Activated naive CD8-positive, alpha-beta T cell treated with anti-CD3 and anti-CD28 coated beads for 36 hours (primary cell): ENCODE measurements around the gene ARFGAP2. TPM values are rescaled to one million over a fixed set of nuclear protein-coding genes. Genes with fewer than 3 reads are reported as not detected.

Experiments
- DNase-seq: peaks from one replicate; pipeline ENCODE4 v3.0.0; 2021
- H3K27ac Mint-ChIP-seq: one replicate; pipeline ENCODE4 v1.8.0; 2022; ENCODE audit warnings: mild to moderate bottlenecking, moderate library complexity, mixed read lengths
- H3K27me3 Mint-ChIP-seq: one replicate; pipeline ENCODE4 v1.8.0; 2022; ENCODE audit warnings: mild to moderate bottlenecking, mixed read lengths
- H3K36me3 Mint-ChIP-seq: one replicate; pipeline ENCODE4 v1.8.0; 2021; ENCODE audit warnings: mild to moderate bottlenecking, mixed read lengths
- H3K4me1 Mint-ChIP-seq: one replicate; pipeline ENCODE4 v1.8.0; 2021; ENCODE audit warnings: mixed read lengths
- H3K4me3 Mint-ChIP-seq: one replicate; pipeline ENCODE4 v1.8.0; 2022; ENCODE audit warnings: mild to moderate bottlenecking, moderate library complexity, mixed read lengths
- H3K9me3 Mint-ChIP-seq: one replicate; pipeline ENCODE4 v1.8.0; 2022; ENCODE audit warnings: mixed read lengths
- total RNA-seq, 2 experiments: library from RNA; stranded (reverse); gene quantifications; one replicate each; pipeline ENCODE4 v1.2.3, GENCODE V29; 2021

ARFGAP2 gene
- total RNA-seq, 2 experiments from 2014 or later, result 87.6 to 92.6 TPM

GRCh38 chr11:47182380-47182779 is 5.7 kb upstream of the ARFGAP2 start:
- no peak for DNase-seq
- Mint-ChIP-seq H3K4me3 (no peak overlapping the region), H3K27ac (no peak overlapping the region), H3K27me3 (peaks cover 28% of the 10 kb centered on the region), H3K4me1 (peaks cover 15% of the 10 kb centered on the region), H3K9me3 (no peaks in the 10 kb centered on the region), H3K36me3 (no peaks in the 10 kb centered on the region)

GRCh38 chr11:47181271-47181670 is 4.6 kb upstream of the ARFGAP2 start:
- no peak overlapping the region for H3K4me3 Mint-ChIP-seq
- no peak for DNase-seq
- peaks cover 13% of the 10 kb centered on the region for H3K4me1 Mint-ChIP-seq
- H3K27me3 Mint-ChIP-seq, result peaks cover 25% of the 10 kb centered on the region
- no peaks in the 10 kb centered on the region for H3K9me3 Mint-ChIP-seq
- no peak overlapping the region for H3K27ac Mint-ChIP-seq
- H3K36me3 Mint-ChIP-seq, result no peaks in the 10 kb centered on the region

GRCh38 chr11:47180006-47180787 is 3.5 kb upstream of the ARFGAP2 start:
- H3K27me3 Mint-ChIP-seq, result peaks cover 25% of the 10 kb centered on the region
- H3K9me3 Mint-ChIP-seq, result no peaks in the 10 kb centered on the region
- no peak overlapping the region for H3K27ac Mint-ChIP-seq
- no peak overlapping the region for H3K4me3 Mint-ChIP-seq
- peaks cover 3% of the 10 kb centered on the region for H3K36me3 Mint-ChIP-seq
- DNase-seq, result no peak
- H3K4me1 Mint-ChIP-seq, result peaks cover 20% of the 10 kb centered on the region

GRCh38 chr11:47179655-47179991 is 2.9 kb upstream of the ARFGAP2 start:
- H3K9me3 Mint-ChIP-seq, result no peaks in the 10 kb centered on the region
- H3K27me3 Mint-ChIP-seq, result peaks cover 20% of the 10 kb centered on the region
- H3K4me3 Mint-ChIP-seq, result no peak overlapping the region
- peaks cover 5% of the 10 kb centered on the region for H3K36me3 Mint-ChIP-seq
- DNase-seq, result peak; percentile 49
- no peak overlapping the region for H3K27ac Mint-ChIP-seq
- peaks cover 24% of the 10 kb centered on the region for H3K4me1 Mint-ChIP-seq

- DNase-seq, result no peak
- peaks cover 6% of the 10 kb centered on the region for H3K36me3 Mint-ChIP-seq
- no peak overlapping the region for H3K27ac Mint-ChIP-seq
- H3K27me3 Mint-ChIP-seq, result peaks cover 14% of the 10 kb centered on the region
- H3K4me1 Mint-ChIP-seq, result peaks cover 25% of the 10 kb centered on the region
- H3K4me3 Mint-ChIP-seq, result no peak overlapping the region
- no peaks in the 10 kb centered on the region for H3K9me3 Mint-ChIP-seq
These were observed 2.3 kb upstream of the ARFGAP2 start for GRCh38 chr11:47178737-47179654.

- peaks cover 9% of the 10 kb centered on the region for H3K36me3 Mint-ChIP-seq
- no peaks in the 10 kb centered on the region for H3K9me3 Mint-ChIP-seq
- no peak overlapping the region for H3K27ac Mint-ChIP-seq
- H3K4me3 Mint-ChIP-seq, result no peak overlapping the region
- peaks cover 32% of the 10 kb centered on the region for H3K4me1 Mint-ChIP-seq
- no peak for DNase-seq
- peaks cover 7% of the 10 kb centered on the region for H3K27me3 Mint-ChIP-seq
These were observed 1.6 kb upstream of the ARFGAP2 start for GRCh38 chr11:47178316-47178715.

GRCh38 chr11:47177846-47178245 is 1.2 kb upstream of the ARFGAP2 start:
- Mint-ChIP-seq H3K36me3 (peaks cover 9% of the 10 kb centered on the region), H3K27ac (peak overlapping the region; percentile 99), H3K9me3 (no peaks in the 10 kb centered on the region), H3K4me1 (peaks cover 36% of the 10 kb centered on the region), H3K27me3 (peaks cover 7% of the 10 kb centered on the region), H3K4me3 (peak overlapping the region; percentile 98)
- DNase-seq, result no peak

GRCh38 chr11:47177229-47177845 is 658 bp upstream of the ARFGAP2 start:
- Mint-ChIP-seq H3K27ac (peak overlapping the region; percentile 99), H3K4me3 (peak overlapping the region; percentile 98), H3K9me3 (no peaks in the 10 kb centered on the region), H3K36me3 (peaks cover 11% of the 10 kb centered on the region), H3K27me3 (peaks cover 7% of the 10 kb centered on the region), H3K4me1 (peaks cover 40% of the 10 kb centered on the region)
- DNase-seq, result peak; percentile 74

- H3K36me3 Mint-ChIP-seq, result peaks cover 16% of the 10 kb centered on the region
- H3K9me3 Mint-ChIP-seq, result no peaks in the 10 kb centered on the region
- no peak for DNase-seq
- H3K27ac Mint-ChIP-seq, result peak overlapping the region; percentile 98
- H3K4me1 Mint-ChIP-seq, result peaks cover 41% of the 10 kb centered on the region
- peaks cover 3% of the 10 kb centered on the region for H3K27me3 Mint-ChIP-seq
- H3K4me3 Mint-ChIP-seq, result peak overlapping the region; percentile 98
These were observed 842 bp downstream of the ARFGAP2 start for GRCh38 chr11:47175746-47176327.

- H3K36me3 Mint-ChIP-seq, result peaks cover 16% of the 10 kb centered on the region
- no peaks in the 10 kb centered on the region for H3K9me3 Mint-ChIP-seq
- H3K27me3 Mint-ChIP-seq, result peaks cover 3% of the 10 kb centered on the region
- H3K4me1 Mint-ChIP-seq, result peaks cover 36% of the 10 kb centered on the region
- no peak overlapping the region for H3K4me3 Mint-ChIP-seq
- peak overlapping the region; percentile 57 for H3K27ac Mint-ChIP-seq
- DNase-seq, result no peak
These were observed 3.8 kb downstream of the ARFGAP2 start for GRCh38 chr11:47172740-47173336.

- no peak overlapping the region for H3K27ac Mint-ChIP-seq
- H3K4me1 Mint-ChIP-seq, result peaks cover 29% of the 10 kb centered on the region
- no peak for DNase-seq
- H3K27me3 Mint-ChIP-seq, result no peaks in the 10 kb centered on the region
- no peaks in the 10 kb centered on the region for H3K9me3 Mint-ChIP-seq
- peaks cover 16% of the 10 kb centered on the region for H3K36me3 Mint-ChIP-seq
- H3K4me3 Mint-ChIP-seq, result no peak overlapping the region
These were observed 4.8 kb downstream of the ARFGAP2 start for GRCh38 chr11:47171856-47172255.

GRCh38 chr11:47171061-47171838 is 5.4 kb downstream of the ARFGAP2 start:
- H3K36me3 Mint-ChIP-seq, result peaks cover 16% of the 10 kb centered on the region
- no peak overlapping the region for H3K4me3 Mint-ChIP-seq
- no peaks in the 10 kb centered on the region for H3K27me3 Mint-ChIP-seq
- no peaks in the 10 kb centered on the region for H3K9me3 Mint-ChIP-seq
- H3K4me1 Mint-ChIP-seq, result peaks cover 29% of the 10 kb centered on the region
- no peak for DNase-seq
- H3K27ac Mint-ChIP-seq, result peak overlapping the region; percentile 45

GRCh38 chr11:47166368-47166767 is 10.3 kb downstream of the ARFGAP2 start:
- no peak overlapping the region for H3K27ac Mint-ChIP-seq
- H3K4me1 Mint-ChIP-seq, result peaks cover under 1% of the 10 kb centered on the region
- H3K27me3 Mint-ChIP-seq, result no peaks in the 10 kb centered on the region
- H3K36me3 Mint-ChIP-seq, result peaks cover under 1% of the 10 kb centered on the region
- H3K4me3 Mint-ChIP-seq, result no peak overlapping the region
- DNase-seq, result no peak
- no peaks in the 10 kb centered on the region for H3K9me3 Mint-ChIP-seq

GRCh38 chr11:47165253-47165840 is 11.3 kb downstream of the ARFGAP2 start:
- H3K27me3 Mint-ChIP-seq, result no peaks in the 10 kb centered on the region
- no peak for DNase-seq
- no peaks in the 10 kb centered on the region for H3K4me1 Mint-ChIP-seq
- H3K9me3 Mint-ChIP-seq, result no peaks in the 10 kb centered on the region
- H3K36me3 Mint-ChIP-seq, result no peaks in the 10 kb centered on the region
- H3K4me3 Mint-ChIP-seq, result no peak overlapping the region
- no peak overlapping the region for H3K27ac Mint-ChIP-seq
